ENCODE measurements around the gene RPS6KB2. TPM values are rescaled to one million over a fixed set of nuclear protein-coding genes. Genes with fewer than 3 reads are reported as not detected.

RPS6KB2 gene
- total RNA-seq, 3 donors from 2014 or later (not counting 1 experiment from before 2014, with no cell fraction given), result 81.0 to 89.6 (median 84.6) TPM

DNA sequence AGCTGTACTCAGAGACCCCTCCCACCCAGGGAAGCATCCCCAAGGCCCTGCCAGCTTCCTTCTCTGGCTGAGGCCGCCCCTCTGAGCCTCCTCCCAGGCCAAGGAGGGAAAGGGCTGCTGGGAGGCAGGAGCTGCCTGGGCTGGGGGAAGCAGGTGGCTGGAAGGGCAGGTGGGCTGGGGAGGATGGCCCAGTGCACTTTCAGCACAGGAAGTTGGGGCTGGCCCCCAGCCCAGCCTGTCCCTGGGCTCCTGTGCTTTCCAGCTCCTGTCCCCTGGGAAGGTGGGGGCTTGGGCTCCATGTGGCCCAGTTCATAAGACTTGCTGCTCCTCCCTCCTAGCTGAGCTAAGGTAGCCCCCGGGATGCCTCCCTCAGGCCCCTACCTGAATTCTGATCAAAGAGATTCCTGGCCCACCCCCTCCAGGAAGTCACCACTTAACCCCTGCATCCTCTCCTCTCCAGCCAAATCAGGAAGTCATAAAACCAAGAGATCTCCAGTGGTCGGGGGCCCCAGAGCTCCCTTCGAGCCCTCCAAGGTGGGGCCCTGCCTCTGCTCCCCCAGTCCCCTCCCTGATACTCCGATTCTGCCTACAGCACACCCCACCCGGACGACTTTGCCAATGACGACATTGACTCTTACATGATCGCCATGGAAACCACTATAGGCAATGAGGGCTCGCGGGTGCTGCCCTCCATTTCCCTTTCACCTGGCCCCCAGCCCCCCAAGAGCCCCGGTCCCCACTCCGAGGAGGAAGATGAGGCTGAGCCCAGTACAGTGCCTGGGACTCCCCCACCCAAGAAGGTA lies 31.5 kb upstream of the RPS6KB2 start:
- Mint-ChIP-seq H3K27ac (peak overlapping the region; percentile 68 to 88), H3K27me3 (ENCODE audit: low read depth in 2 of 2) (no peaks in the 10 kb centered on the region), H3K4me1 (peaks cover 29 to 50% of the 10 kb centered on the region in 2 donors), H3K9me3 (no peaks in the 10 kb centered on the region), H3K4me3 (no peak overlapping the region), H3K36me3 (no peaks in the 10 kb centered on the region)
- ATAC-seq (no peak), DNase-seq (peak in 1 of 2 donors; percentile 58)
- H3K27ac ChIP-seq (ENCODE audit: low read length), result peak overlapping the region; percentile 9
- no peaks in the 10 kb centered on the region for H3K27me3 ChIP-seq (ENCODE audit: control insufficient read depth, insufficient read depth, low read length)
- peaks cover 54% of the 10 kb centered on the region for H3K36me3 ChIP-seq (ENCODE audit: control insufficient read depth, insufficient read depth, low read length)
- WGBS (ENCODE audit: insufficient coverage), result 10% methylated on average over 11 of the region's 13 CpGs
- peaks cover 61% of the 10 kb centered on the region for H3K4me1 ChIP-seq (ENCODE audit: control insufficient read depth, insufficient read depth, low read length)
- no peaks in the 10 kb centered on the region for H3K9me3 ChIP-seq (ENCODE audit: control insufficient read depth, insufficient read depth, low read length)
- no peak overlapping the region for H3K4me3 ChIP-seq (ENCODE audit: low read length)
- intact Hi-C loops (cut with micrococcal nuclease), result no loop called here
- TF ChIP-seq, protein P1, sequence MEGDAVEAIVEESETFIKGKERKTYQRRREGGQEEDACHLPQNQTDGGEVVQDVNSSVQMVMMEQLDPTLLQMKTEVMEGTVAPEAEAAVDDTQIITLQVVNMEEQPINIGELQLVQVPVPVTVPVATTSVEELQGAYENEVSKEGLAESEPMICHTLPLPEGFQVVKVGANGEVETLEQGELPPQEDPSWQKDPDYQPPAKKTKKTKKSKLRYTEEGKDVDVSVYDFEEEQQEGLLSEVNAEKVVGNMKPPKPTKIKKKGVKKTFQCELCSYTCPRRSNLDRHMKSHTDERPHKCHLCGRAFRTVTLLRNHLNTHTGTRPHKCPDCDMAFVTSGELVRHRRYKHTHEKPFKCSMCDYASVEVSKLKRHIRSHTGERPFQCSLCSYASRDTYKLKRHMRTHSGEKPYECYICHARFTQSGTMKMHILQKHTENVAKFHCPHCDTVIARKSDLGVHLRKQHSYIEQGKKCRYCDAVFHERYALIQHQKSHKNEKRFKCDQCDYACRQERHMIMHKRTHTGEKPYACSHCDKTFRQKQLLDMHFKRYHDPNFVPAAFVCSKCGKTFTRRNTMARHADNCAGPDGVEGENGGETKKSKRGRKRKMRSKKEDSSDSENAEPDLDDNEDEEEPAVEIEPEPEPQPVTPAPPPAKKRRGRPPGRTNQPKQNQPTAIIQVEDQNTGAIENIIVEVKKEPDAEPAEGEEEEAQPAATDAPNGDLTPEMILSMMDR (IDR thresholded peaks at IDR 0.05), result no peak

DNA sequence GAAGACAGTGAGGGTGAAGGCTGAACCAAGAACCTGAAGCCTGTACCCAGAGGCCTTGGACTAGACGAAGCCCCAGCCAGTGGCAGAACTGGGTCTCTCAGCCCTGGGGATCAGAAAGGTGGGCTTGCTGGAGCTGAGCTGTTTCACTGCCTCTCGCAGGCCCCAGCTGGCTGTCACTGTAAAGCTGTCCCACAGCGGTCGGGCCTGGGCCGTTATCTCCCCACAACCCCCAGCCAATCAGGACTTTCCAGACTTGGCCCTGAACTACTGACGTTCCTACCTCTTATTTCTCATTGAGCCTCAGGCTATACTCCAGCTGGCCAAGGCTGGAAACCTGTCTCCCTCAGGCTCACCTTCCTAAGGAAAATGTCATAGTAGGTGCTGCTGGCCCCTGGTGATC lies 30.8 kb upstream of the RPS6KB2 start:
- H3K27ac Mint-ChIP-seq, result peak overlapping the region; percentile 64 to 88
- DNase-seq, result no peak
- H3K4me3 Mint-ChIP-seq, result peak overlapping the region; percentile 65
- WGBS (ENCODE audit: insufficient coverage), result 75% methylated on average over 6 of the region's 6 CpGs
- no peaks in the 10 kb centered on the region for H3K9me3 ChIP-seq (ENCODE audit: control insufficient read depth, insufficient read depth, low read length)
- no peaks in the 10 kb centered on the region for H3K27me3 Mint-ChIP-seq (ENCODE audit: low read depth in 2 of 2)
- no peak overlapping the region for H3K27ac ChIP-seq (ENCODE audit: low read length)
- intact Hi-C loops (cut with micrococcal nuclease), result no loop called here
- H3K4me1 Mint-ChIP-seq, result peaks cover 25 to 45% of the 10 kb centered on the region in 2 donors
- no peaks in the 10 kb centered on the region for H3K27me3 ChIP-seq (ENCODE audit: control insufficient read depth, insufficient read depth, low read length)
- TF ChIP-seq, protein P1 (IDR thresholded peaks at IDR 0.05), result no peak
- H3K9me3 Mint-ChIP-seq, result no peaks in the 10 kb centered on the region
- peaks cover 62% of the 10 kb centered on the region for H3K4me1 ChIP-seq (ENCODE audit: control insufficient read depth, insufficient read depth, low read length)
- no peak overlapping the region for H3K4me3 ChIP-seq (ENCODE audit: low read length)
- no peak for ATAC-seq
- no peaks in the 10 kb centered on the region for H3K36me3 Mint-ChIP-seq
- H3K36me3 ChIP-seq (ENCODE audit: control insufficient read depth, insufficient read depth, low read length), result peaks cover 54% of the 10 kb centered on the region

DNA sequence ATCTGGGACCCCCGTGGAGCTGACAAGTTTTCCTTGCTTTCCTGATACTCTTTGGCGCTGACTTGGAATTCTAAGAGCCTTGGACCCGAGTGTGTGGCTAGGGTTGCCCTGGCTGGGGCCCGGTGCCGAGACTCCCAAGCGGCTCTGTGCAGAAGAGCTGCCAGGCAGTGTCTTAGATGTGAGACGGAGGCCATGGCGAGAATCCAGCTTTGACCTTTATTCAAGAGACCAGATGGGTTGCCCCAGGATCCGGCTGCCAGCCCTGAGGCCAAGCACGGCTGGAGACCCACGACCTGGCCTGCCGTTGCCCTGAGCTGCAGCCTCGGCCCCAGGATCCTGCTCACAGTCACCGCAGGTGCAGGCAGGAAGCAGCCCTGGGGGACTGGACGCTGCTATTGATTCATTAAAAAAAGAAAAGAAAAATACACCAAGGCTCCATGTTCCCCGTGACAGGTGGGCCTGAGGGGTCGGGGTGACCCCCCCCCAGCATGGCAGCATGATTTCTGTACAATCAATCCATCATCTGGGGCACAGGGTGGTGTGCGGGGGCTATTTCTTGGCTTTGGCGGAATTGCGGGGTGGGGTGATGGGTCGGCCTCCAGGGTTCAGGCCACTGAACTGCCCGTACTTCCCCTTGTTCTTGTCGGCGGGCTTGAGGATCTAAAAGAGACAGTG lies 30.2 kb upstream of the RPS6KB2 start:
- peak overlapping the region; percentile 29 to 64 for H3K27ac Mint-ChIP-seq
- Histone ChIP-seq H3K4me3 (ENCODE audit: low read length) (no peak overlapping the region), H3K4me1 (ENCODE audit: control insufficient read depth, insufficient read depth, low read length) (peaks cover 64% of the 10 kb centered on the region), H3K36me3 (ENCODE audit: control insufficient read depth, insufficient read depth, low read length) (peaks cover 54% of the 10 kb centered on the region), H3K27me3 (ENCODE audit: control insufficient read depth, insufficient read depth, low read length) (no peaks in the 10 kb centered on the region), H3K27ac (ENCODE audit: low read length) (no peak overlapping the region), H3K9me3 (ENCODE audit: control insufficient read depth, insufficient read depth, low read length) (no peaks in the 10 kb centered on the region)
- no peaks in the 10 kb centered on the region for H3K27me3 Mint-ChIP-seq (ENCODE audit: low read depth in 2 of 2)
- no peak for ATAC-seq
- TF ChIP-seq, protein P1 (IDR thresholded peaks at IDR 0.05), result no peak
- H3K9me3 Mint-ChIP-seq, result no peaks in the 10 kb centered on the region
- peaks cover 21 to 40% of the 10 kb centered on the region in 2 donors for H3K4me1 Mint-ChIP-seq
- H3K36me3 Mint-ChIP-seq, result no peaks in the 10 kb centered on the region
- H3K4me3 Mint-ChIP-seq, result peak overlapping the region; percentile 65
- intact Hi-C loops (cut with micrococcal nuclease), result no loop called here
- DNase-seq, result no peak
- WGBS (ENCODE audit: insufficient coverage), result 91% methylated on average over 24 of the region's 24 CpGs
